ENCODE measurements around the gene EGF. TPM values are rescaled to one million over a fixed set of nuclear protein-coding genes. Genes with fewer than 3 reads are reported as not detected.
A peak's percentile ranks its signal among the peaks of the same experiment; 100 is the strongest.

Gene EGF
- polyA plus RNA-seq, 1 donor from 2014 or later = 0.51 TPM

- H3K4me1 Mint-ChIP-seq = peaks cover 5 to 11% (median 9%) of the 10 kb centered on the region in 3 donors
- no peaks in the 10 kb centered on the region for H3K9me3 Mint-ChIP-seq
- no peak overlapping the region for H3K27ac Mint-ChIP-seq
- peaks cover 19% of the 10 kb centered on the region for H3K27me3 Mint-ChIP-seq
- H3K4me3 Mint-ChIP-seq = no peak overlapping the region
- no peaks in the 10 kb centered on the region for H3K36me3 Mint-ChIP-seq
Observed at GRCh38 chr4:109966891-109967481, 54.3 kb downstream of the EGF start.

DNA sequence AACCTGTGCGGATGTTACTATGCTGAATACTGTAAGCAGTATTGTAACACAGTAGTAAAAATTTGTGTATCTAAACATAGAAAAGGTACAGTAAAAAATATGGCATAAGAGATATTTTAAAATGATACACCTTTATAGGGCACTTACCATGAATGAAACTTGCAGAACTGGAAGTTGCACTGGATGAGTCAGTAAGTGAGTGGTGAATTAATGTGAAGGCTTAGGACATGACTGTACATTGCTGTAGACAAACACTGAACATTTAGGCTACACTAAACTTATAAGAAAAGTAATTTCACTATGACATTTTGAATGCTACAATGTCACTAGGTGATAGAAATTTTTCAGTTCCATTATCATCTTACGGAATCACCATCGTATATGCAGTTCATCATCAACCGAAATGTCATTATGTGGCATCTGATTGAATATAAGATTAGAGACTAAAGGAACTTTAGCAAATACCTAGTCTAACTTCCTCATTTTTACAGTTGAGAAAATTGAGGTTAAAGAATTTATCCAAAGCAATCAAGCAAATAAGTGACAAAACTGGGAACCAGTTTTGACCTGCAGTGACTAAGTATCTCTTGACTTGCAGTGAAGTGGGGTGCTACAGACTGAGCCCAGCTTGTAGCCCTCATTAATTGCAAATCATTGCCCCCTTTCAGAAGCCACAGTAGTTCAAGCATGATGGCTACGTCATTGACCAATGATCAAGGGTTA, 55.3 kb downstream of the EGF start:
- no peaks in the 10 kb centered on the region for H3K9me3 Mint-ChIP-seq
- H3K4me3 Mint-ChIP-seq = no peak overlapping the region
- peaks cover 15% of the 10 kb centered on the region for H3K27me3 Mint-ChIP-seq
- H3K27ac Mint-ChIP-seq = no peak overlapping the region
- peaks cover 5 to 11% (median 9%) of the 10 kb centered on the region in 3 donors for H3K4me1 Mint-ChIP-seq
- H3K36me3 Mint-ChIP-seq = no peaks in the 10 kb centered on the region

DNA sequence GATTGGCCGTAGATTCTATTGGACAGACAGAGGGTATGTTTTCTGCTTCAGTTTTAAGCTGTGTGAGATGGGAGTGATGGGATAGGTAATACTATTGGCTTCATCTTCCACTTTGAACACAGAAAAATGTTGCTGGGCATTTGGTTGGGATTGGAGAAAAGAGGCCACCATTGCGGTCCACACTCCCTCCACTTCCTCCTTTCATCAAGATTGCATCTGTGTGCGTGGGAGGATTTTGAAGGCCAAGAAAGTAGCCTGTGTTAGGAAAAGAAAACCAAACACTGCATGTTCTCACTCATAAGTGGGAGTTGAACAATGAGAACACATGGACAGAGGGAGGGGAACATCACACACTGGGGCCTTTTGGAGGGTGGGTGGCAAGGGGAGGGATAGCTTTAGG, 56.4 kb downstream of the EGF start:
- Mint-ChIP-seq H3K27ac (no peak overlapping the region), H3K4me1 (peaks cover 5 to 11% (median 9%) of the 10 kb centered on the region in 3 donors), H3K9me3 (no peaks in the 10 kb centered on the region), H3K36me3 (no peaks in the 10 kb centered on the region), H3K27me3 (peaks cover 18% of the 10 kb centered on the region), H3K4me3 (no peak overlapping the region)

- H3K4me3 Mint-ChIP-seq = peak overlapping the region in 1 of 4 donors; percentile 27
- H3K27ac Mint-ChIP-seq = no peak overlapping the region
- H3K4me1 Mint-ChIP-seq = peaks cover 5 to 11% (median 9%) of the 10 kb centered on the region in 3 donors
Observed at GRCh38 chr4:109969919-109970318, 57.2 kb downstream of the EGF start.

GRCh38 chr4:109972786-109973528, 60.3 kb downstream of the EGF start:
- Mint-ChIP-seq H3K4me3 (no peak overlapping the region), H3K27ac (no peak overlapping the region), H3K27me3 (peaks cover 8% of the 10 kb centered on the region), H3K36me3 (no peaks in the 10 kb centered on the region), H3K9me3 (no peaks in the 10 kb centered on the region), H3K4me1 (peaks cover 5 to 11% (median 5%) of the 10 kb centered on the region in 3 donors)

More at GRCh38 chr4:109969919-109970318, 57.2 kb downstream of the EGF start:
- Mint-ChIP-seq H3K36me3 (no peaks in the 10 kb centered on the region), H3K9me3 (no peaks in the 10 kb centered on the region), H3K27me3 (peaks cover 18% of the 10 kb centered on the region)

DNA sequence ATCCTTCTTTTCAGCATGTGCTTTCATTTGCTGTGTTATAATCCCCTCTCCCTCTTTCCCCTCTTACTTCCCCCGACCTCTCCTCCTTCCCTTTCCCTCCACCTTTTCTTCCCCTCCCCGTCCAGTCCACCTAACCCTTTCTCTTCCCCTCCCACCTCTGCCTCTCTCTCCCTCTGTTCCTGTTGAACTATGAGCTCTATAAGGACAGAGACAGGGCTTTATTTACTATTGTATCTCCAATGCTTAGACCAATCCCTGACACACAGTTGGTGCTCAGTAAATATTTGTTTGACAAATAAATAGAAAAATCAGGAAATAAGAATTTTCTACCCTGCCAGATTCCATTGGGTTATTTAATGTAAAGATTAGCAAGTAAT, 60.8 kb downstream of the EGF start:
- Mint-ChIP-seq H3K27ac (no peak overlapping the region), H3K36me3 (no peaks in the 10 kb centered on the region), H3K9me3 (no peaks in the 10 kb centered on the region), H3K4me3 (no peak overlapping the region), H3K4me1 (peaks cover 5 to 8% (median 5%) of the 10 kb centered on the region in 3 donors), H3K27me3 (peaks cover 8% of the 10 kb centered on the region)

DNA sequence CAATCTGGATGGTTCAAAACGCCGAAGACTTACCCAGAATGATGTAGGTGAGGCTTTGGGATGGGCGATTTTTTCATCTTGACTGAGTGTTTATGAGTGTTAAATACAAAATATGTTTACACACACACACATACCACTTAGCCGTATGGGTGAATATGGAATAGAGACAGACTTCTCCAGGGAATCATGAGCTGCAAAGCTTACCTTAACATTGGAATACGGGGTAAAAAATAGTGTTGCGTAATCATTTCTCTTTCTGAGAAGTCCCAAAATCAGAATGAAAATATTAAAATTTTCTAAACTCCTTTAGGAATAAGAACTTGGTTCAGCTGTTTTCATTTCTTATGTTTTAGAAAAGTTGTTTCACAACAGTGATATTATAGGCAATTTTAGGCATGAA, 63.5 kb downstream of the EGF start:
- H3K9me3 Mint-ChIP-seq = no peaks in the 10 kb centered on the region
- H3K4me3 Mint-ChIP-seq = no peak overlapping the region
- no peak overlapping the region for H3K27ac Mint-ChIP-seq
- no peaks in the 10 kb centered on the region for H3K36me3 Mint-ChIP-seq
- no peaks in the 10 kb centered on the region for H3K4me1 Mint-ChIP-seq
- H3K27me3 Mint-ChIP-seq = peaks cover 9% of the 10 kb centered on the region

DNA sequence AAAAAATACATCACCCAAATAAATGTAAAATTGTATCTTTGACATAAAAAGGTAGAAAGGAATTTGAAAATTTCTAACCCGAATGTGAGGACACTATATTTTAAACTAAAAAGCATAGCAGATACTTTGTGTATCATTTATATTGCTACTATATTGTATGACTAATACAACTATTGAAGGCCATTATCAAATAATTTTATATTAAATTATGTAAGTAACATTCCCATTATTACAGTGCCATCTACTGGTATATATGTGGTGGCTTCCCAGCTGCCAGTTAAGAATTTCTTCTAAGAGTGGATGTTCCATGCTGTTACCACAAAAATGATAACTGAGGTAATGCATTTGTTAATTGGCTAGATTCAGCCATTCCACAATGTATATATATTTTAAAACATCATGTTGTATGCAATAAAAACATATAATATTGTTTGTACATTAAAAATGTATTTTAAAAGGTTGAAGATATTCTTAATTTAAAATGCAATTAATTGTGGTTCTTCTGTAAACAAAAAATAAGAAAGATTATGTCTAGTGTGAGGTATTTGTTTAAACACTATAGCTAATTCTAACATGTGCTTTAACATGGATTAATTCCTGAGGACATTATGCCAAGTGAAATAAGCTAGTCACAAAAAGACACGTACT, 65.3 kb downstream of the EGF start:
- Mint-ChIP-seq H3K27ac (no peak overlapping the region), H3K27me3 (peaks cover 6% of the 10 kb centered on the region), H3K9me3 (no peaks in the 10 kb centered on the region), H3K36me3 (no peaks in the 10 kb centered on the region), H3K4me3 (no peak overlapping the region), H3K4me1 (no peaks in the 10 kb centered on the region)

DNA sequence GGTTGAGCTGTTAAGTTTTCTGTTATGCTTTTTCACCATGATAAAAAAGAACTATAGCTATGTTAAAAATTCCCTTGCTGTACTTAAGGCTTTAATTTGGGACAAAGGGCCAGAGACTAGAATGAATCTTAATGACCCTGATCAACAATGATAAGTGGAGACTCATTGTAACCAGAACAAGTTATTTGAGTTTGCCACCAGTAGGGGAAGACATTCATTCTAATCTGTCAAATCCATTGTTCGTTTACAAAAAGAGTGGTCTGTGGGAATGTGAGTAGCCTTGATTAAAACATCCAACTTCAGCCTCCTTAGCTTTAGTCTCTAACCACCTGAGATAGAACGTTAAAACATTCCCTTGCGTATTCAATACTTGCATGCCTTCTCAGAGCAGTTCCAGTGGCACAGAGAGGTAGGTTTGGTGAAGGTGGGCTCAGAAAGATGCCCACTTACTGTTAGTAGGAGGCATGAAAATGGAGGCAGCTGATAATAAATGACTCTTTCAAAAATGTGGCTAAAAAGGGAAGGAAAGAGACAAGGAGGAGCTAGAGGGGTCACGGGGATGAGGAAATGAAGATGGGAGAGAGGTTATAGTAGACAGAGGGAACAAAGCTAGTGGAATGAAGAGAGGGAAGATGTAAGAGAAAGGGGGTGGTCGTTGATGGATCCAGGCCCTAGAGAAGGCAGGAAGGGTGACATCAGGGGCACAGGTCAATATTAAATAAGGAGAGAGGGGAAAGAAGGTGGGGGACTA, 66.2 kb downstream of the EGF start:
- H3K9me3 Mint-ChIP-seq = no peaks in the 10 kb centered on the region
- no peak overlapping the region for H3K27ac Mint-ChIP-seq
- H3K36me3 Mint-ChIP-seq = no peaks in the 10 kb centered on the region
- no peak overlapping the region for H3K4me3 Mint-ChIP-seq
- H3K4me1 Mint-ChIP-seq = no peaks in the 10 kb centered on the region
- H3K27me3 Mint-ChIP-seq = peaks cover 4% of the 10 kb centered on the region

DNA sequence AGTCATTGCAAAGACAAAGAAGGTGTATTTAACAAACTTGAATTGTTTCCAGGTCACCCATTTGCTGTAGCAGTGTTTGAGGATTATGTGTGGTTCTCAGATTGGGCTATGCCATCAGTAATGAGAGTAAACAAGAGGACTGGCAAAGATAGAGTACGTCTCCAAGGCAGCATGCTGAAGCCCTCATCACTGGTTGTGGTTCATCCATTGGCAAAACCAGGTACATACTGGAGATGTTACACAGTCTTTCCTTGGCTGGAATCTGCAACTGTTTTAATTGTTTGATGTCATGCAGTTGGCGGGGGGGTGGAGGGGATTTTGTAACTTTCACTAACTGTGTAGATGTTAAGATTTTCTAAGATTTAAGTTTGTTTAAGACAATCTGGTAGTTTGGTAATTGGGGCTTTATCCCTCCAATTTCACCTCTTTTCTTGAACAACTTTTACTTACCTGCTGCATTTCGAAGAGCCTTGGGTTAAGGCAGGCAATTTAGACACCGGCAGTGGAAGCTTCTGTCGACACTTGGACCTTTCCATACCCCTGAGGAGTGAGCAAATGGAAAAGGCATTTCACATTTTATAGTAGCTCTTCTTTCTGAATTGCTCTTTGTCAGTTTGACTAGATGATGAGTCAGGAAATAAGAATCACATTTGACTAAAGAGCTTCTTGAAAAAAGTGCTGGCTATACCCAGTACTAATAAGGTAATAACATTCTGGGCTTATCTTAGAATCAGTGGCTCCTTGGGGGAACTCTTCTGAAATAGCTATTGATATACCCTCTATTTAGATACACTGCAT, 67.4 kb downstream of the EGF start:
- Mint-ChIP-seq H3K4me3 (no peak overlapping the region), H3K36me3 (no peaks in the 10 kb centered on the region), H3K9me3 (no peaks in the 10 kb centered on the region), H3K4me1 (no peaks in the 10 kb centered on the region), H3K27me3 (peaks cover 4% of the 10 kb centered on the region), H3K27ac (no peak overlapping the region)

- H3K4me1 Mint-ChIP-seq = no peaks in the 10 kb centered on the region
- H3K27me3 Mint-ChIP-seq = peaks cover 4% of the 10 kb centered on the region
- H3K27ac Mint-ChIP-seq = no peak overlapping the region
- H3K9me3 Mint-ChIP-seq = no peaks in the 10 kb centered on the region
- no peaks in the 10 kb centered on the region for H3K36me3 Mint-ChIP-seq
- no peak overlapping the region for H3K4me3 Mint-ChIP-seq
Observed at GRCh38 chr4:109981936-109982335, 69.3 kb downstream of the EGF start.

- Mint-ChIP-seq H3K36me3 (no peaks in the 10 kb centered on the region), H3K27ac (no peak overlapping the region), H3K4me3 (no peak overlapping the region), H3K4me1 (no peaks in the 10 kb centered on the region), H3K9me3 (no peaks in the 10 kb centered on the region), H3K27me3 (peaks cover 4% of the 10 kb centered on the region)
Observed at GRCh38 chr4:109982521-109982920, 69.8 kb downstream of the EGF start.

- H3K4me1 Mint-ChIP-seq = peaks cover 6 to 12% (median 9%) of the 10 kb centered on the region in 3 donors
- H3K27ac Mint-ChIP-seq = no peak overlapping the region
- H3K27me3 Mint-ChIP-seq = peaks cover 2% of the 10 kb centered on the region
- no peak overlapping the region for H3K4me3 Mint-ChIP-seq
- peaks cover 6% of the 10 kb centered on the region for H3K36me3 Mint-ChIP-seq
- H3K9me3 Mint-ChIP-seq = peaks cover 2 to 13% (median 8%) of the 10 kb centered on the region in 3 donors
Observed at GRCh38 chr4:109985993-109986974, 73.6 kb downstream of the EGF start.

All from IgD-negative memory B cell (primary cell).